Esophagus (tissue), 2 donors: ENCODE results near the gene GAPVD1. TPM values are rescaled to one million over a fixed set of nuclear protein-coding genes. Genes with fewer than 3 reads are reported as not detected.
"Not testable (repeated sequence)": the region's sequence is repeated elsewhere in the genome, so short reads cannot be mapped to it uniquely, and the experiment has no call there.

Source experiments
- H3K27ac ChIP-seq, 2 donors: one replicate each; pipeline ENCODE4 v1.5.1; 2013; ENCODE audit warnings: low read depth in 2 of 2, mild to moderate bottlenecking in 2 of 2, inconsistent platforms in 1 of 2, low read length in 1 of 2, moderate library complexity in 1 of 2
- H3K27me3 ChIP-seq, 2 donors: one replicate each; pipeline ENCODE4 v1.6.1; 2013; ENCODE audit warnings: low read length in 2 of 2, control low read depth in 1 of 2, mild to moderate bottlenecking in 1 of 2; ENCODE audit not compliant: insufficient read depth in 2 of 2, control insufficient read depth in 1 of 2
- H3K36me3 ChIP-seq, 2 donors: one replicate each; pipeline ENCODE4 v1.6.1; 2013; ENCODE audit warnings: low read length in 1 of 2; ENCODE audit not compliant: control insufficient read depth in 2 of 2, insufficient read depth in 2 of 2
- H3K4me1 ChIP-seq, 2 donors: one replicate each; pipeline ENCODE4 v1.6.1; 2013; ENCODE audit warnings: low read length in 1 of 2; ENCODE audit not compliant: control insufficient read depth in 2 of 2, insufficient read depth in 2 of 2
- H3K4me3 ChIP-seq, 2 donors: one replicate each; pipeline ENCODE4 v1.5.1; 2013; ENCODE audit warnings: low read length in 2 of 2, mild to moderate bottlenecking in 2 of 2, low read depth in 1 of 2, moderate library complexity in 1 of 2
- H3K9me3 ChIP-seq, 2 donors: one replicate each; pipeline ENCODE4 v1.6.1; 2013; ENCODE audit warnings: mild to moderate bottlenecking in 2 of 2, low read depth in 1 of 2, low read length in 1 of 2, moderate library complexity in 1 of 2; ENCODE audit not compliant: control insufficient read depth in 2 of 2, insufficient read depth in 1 of 2
- WGBS, 2 donors: extraction: QIAGEN DNeasy Blood & Tissue Kit; methylation state at CpG; one replicate each; pipeline ENCODE4 v1.1.7; 2013; 5-methylcytosine and 5-hydroxymethylcytosine counted together
- polyA plus RNA-seq, 2 donors: library from polyadenylated mRNA; stranded (reverse); fragments of 200-250 nt; gene quantifications; one replicate each; pipeline ENCODE4 v1.2.3, GENCODE V29; 2013
- donor health status: healthy with polysubstance abuse.
- donor health status: Bipolar disorder and iron deficiency.

GAPVD1 gene
- polyA plus RNA-seq, 2 donors: 9.9 to 10.9 TPM

DNA sequence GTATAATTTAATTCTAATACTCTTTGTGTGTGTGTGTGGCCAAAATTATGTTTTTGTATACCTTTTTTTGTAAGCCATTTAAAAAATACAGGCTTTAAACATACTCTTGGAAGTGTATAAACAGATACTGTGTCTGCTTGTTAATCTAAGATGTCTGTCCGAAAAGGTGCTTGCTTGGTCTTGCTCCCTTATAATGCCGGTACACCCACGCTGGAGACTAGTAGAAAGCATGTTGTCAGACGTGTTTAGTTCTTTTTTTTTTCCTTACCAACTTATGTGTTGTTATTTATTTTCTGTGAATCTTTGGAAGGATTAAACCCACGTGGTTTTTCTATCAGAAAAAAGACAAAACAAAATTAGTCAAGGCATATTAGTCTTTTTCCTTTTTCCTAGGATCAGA is 9.5 kb downstream of the GAPVD1 start:
- 40 to 57% methylated on average over 5 of the region's 5 CpGs for WGBS, 2 donors
- H3K27ac ChIP-seq: peak overlapping the region in 1 of 2 donors; percentile 20

DNA sequence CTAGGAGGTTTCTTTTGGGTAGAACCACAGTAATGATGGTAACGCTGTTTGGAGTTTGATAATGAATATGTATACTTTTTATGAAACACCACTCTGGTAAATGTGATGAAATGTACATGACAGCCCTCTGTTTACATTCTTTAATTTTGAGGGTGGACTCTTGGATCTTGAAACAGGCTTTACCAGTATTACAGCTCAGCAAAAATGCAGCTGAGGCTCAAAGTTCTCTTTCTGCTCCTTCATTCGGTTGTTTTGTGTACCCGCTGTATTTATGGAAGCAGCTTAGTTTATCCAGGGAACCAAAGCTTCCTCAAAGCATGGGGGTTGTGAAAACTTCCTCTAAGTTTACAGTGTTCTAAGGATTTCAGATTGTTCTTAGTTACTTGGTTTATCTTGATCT is 11.1 kb downstream of the GAPVD1 start:
- Histone ChIP-seq H3K4me3 (no peak overlapping the region), H3K4me1 (no peaks in the 10 kb centered on the region), H3K9me3 (no peaks in the 10 kb centered on the region), H3K27me3 (no peaks in the 10 kb centered on the region), H3K36me3 (no peaks in the 10 kb centered on the region), H3K27ac (peak overlapping the region in 1 of 2 donors; percentile 21)
- 31 to 32% methylated on average over 3 of the region's 3 CpGs for WGBS, 2 donors

More for the DNA sequence above, 9.5 kb downstream of the GAPVD1 start:
- Histone ChIP-seq H3K4me1 (no peaks in the 10 kb centered on the region), H3K9me3 (no peaks in the 10 kb centered on the region), H3K4me3 (no peak overlapping the region), H3K27me3 (no peaks in the 10 kb centered on the region), H3K36me3 (no peaks in the 10 kb centered on the region)

DNA sequence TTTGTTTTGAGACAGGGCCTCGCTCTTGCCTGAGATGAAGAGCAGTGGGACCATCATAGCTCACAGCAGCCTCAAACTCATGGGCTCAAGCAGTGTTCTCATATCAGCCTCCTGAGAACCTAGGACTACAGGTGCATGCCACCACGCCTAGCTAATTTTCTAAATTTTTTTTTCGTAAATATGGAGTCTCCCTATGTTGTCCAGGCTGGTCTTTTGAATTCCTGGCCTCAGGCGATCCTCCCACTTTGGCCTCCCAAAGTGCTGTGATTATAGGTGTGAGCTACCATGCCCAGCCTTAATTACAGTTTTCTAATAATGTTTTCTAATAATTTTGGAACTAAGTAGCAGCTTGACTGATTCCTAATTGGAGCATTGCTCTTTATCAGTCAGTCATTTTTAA is 15.1 kb downstream of the GAPVD1 start:
- 97 to 98% methylated on average over 4 of the region's 4 CpGs for WGBS, 2 donors
- H3K4me3 ChIP-seq: no peak overlapping the region

DNA sequence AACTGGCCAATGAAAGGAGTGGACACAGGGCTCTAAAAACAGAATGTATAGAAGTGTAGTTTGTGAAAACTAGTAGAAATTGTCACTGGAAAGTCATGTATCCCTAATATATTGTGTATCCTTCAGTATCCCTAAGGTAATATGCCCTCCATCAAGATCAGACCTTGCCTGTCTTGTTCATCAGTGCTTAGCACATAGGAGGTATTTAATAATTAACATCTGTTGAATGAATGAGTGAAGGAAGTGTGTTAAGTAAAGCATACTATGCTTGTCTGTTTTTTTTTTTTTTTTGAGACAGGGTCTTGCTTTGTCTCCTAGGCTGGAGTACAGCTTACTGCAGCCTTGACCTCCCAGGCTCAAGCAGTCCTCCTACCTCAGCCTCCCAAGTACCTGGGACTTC is 15.8 kb downstream of the GAPVD1 start:
- H3K27me3 ChIP-seq: no peaks in the 10 kb centered on the region
- no peak overlapping the region for H3K27ac ChIP-seq
- H3K9me3 ChIP-seq: no peaks in the 10 kb centered on the region
- no peaks in the 10 kb centered on the region for H3K4me1 ChIP-seq
- no peaks in the 10 kb centered on the region for H3K36me3 ChIP-seq
- no peak overlapping the region for H3K4me3 ChIP-seq

More for the DNA sequence above, 15.1 kb downstream of the GAPVD1 start:
- Histone ChIP-seq H3K36me3 (no peaks in the 10 kb centered on the region), H3K27ac (no peak overlapping the region), H3K4me1 (no peaks in the 10 kb centered on the region), H3K9me3 (no peaks in the 10 kb centered on the region), H3K27me3 (no peaks in the 10 kb centered on the region)

DNA sequence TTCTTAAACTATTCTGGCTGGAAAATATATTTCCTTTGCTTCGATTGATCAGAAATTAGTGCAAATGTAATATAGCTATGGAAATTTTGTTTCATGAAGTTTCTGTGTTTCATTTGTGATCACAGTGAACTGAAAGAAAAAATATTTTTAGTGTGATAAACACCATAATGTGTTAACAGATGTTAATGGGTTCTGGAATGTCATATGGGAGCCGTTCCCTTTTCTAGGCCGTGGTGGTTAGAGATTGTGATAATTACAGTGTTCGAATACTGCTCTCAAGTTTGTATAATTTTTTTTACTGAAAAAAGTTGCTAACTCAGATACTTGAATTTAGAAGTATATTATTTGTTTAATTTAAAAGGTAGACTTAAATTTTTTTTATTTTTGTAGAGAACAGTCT is 19.3 kb downstream of the GAPVD1 start:
- no peak overlapping the region for H3K27ac ChIP-seq
- no peak overlapping the region for H3K4me3 ChIP-seq
- H3K4me1 ChIP-seq: no peaks in the 10 kb centered on the region
- H3K27me3 ChIP-seq: no peaks in the 10 kb centered on the region
- H3K9me3 ChIP-seq: no peaks in the 10 kb centered on the region
- WGBS, 2 donors: 70 to 72% methylated on average over 4 of the region's 4 CpGs
- no peaks in the 10 kb centered on the region for H3K36me3 ChIP-seq

DNA sequence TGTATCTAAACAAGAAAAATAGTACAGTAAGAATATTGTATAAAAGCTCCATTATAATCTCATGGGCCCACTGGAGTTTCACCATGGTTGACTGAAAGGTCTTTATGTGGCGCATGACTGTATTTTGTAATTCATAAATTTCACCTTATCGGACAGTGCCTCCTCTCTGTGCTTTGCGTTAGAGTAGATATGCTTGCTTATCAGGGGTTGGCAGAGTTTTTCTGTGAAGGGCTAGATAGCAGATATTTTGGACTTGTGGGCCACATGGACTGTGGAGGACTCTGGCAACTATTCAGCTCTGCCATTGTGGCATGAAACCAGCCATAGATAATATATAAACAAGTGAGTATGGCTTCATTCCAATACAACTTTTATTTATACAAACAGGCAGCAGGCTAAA is 23.2 kb downstream of the GAPVD1 start:
- Histone ChIP-seq H3K4me1 (no peaks in the 10 kb centered on the region), H3K27ac (no peak overlapping the region), H3K4me3 (no peak overlapping the region), H3K27me3 (no peaks in the 10 kb centered on the region), H3K36me3 (no peaks in the 10 kb centered on the region), H3K9me3 (no peaks in the 10 kb centered on the region)
- WGBS, 2 donors: 88 to 91% methylated on average over 3 of the region's 3 CpGs

DNA sequence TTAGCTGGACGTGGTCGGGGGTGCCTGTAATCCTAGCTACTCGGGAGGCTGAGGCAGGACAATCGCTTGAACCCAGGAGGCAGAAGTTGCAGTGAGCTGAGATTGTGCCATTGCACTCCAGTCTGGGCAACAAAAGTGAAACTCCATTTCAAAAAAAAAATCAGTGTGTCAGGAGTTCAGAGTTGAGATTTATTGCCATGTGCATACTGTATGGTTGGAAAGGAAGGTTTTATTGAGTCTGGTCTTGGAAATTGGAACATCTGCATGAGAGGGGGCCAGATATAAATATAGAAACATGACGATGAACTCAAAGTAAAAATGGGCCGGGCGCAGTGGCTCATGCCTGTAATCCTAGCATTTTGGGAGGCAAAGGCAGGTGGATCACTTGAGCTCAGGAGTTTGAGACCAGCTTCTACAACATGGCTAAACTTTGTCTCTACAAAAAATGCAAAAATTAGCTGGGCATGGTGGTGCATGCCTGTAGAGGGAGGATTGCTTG is 25.4 kb downstream of the GAPVD1 start:
- H3K36me3 ChIP-seq, H3K4me3 ChIP-seq, H3K27ac ChIP-seq, H3K4me1 ChIP-seq, H3K9me3 ChIP-seq, H3K27me3 ChIP-seq: not testable (repeated sequence)
- WGBS, 2 donors: 88 to 93% methylated on average over 7 of the region's 7 CpGs

DNA sequence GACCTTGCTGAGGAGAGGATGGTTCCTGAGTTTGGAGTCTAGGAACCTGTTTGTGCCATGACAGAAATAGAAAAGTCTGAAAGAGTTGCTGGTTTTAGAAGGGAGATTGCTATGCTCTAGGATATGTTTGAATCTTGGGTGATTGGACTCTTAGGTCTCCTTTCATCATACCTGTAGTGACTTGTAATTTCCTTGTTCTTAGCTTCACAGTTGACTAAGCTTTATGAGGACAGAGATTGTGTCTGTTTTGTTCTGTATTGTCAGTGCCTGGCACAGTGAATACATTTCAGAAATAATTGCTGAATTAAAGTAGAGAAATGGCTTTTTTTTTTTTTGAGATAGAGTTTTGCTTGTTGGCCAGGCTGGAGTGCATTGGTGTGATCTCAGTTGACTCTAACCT is 31.5 kb downstream of the GAPVD1 start:
- no peaks in the 10 kb centered on the region for H3K4me1 ChIP-seq
- no peaks in the 10 kb centered on the region for H3K27me3 ChIP-seq
- H3K9me3 ChIP-seq: no peaks in the 10 kb centered on the region
- H3K27ac ChIP-seq: peak overlapping the region in 1 of 2 donors; percentile 72
- H3K4me3 ChIP-seq: no peak overlapping the region
- no peaks in the 10 kb centered on the region for H3K36me3 ChIP-seq

DNA sequence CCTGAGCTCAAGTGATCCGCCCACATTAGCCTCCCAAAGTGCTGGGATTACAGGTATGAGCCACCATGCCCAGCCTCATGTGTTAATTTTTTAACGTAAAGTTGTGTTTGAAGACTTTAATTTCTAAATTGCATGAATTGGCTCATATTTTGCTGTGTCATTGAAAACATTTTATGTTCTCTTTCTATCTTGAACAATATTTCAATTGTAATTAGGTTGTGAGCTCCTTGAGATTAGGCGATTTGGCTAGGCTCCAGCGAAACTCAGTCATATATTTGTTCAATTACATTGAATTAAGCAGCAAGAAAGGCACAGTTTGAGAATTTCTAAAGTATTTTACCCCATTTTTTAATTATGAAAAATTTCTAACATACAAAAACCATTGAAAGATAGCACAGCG is 34.0 kb downstream of the GAPVD1 start:
- no peaks in the 10 kb centered on the region for H3K27me3 ChIP-seq
- no peaks in the 10 kb centered on the region for H3K9me3 ChIP-seq
- H3K27ac ChIP-seq: no peak overlapping the region
- 95 to 97% methylated on average over 5 of the region's 5 CpGs for WGBS, 2 donors
- H3K36me3 ChIP-seq: no peaks in the 10 kb centered on the region
- H3K4me3 ChIP-seq: no peak overlapping the region
- H3K4me1 ChIP-seq: no peaks in the 10 kb centered on the region

DNA sequence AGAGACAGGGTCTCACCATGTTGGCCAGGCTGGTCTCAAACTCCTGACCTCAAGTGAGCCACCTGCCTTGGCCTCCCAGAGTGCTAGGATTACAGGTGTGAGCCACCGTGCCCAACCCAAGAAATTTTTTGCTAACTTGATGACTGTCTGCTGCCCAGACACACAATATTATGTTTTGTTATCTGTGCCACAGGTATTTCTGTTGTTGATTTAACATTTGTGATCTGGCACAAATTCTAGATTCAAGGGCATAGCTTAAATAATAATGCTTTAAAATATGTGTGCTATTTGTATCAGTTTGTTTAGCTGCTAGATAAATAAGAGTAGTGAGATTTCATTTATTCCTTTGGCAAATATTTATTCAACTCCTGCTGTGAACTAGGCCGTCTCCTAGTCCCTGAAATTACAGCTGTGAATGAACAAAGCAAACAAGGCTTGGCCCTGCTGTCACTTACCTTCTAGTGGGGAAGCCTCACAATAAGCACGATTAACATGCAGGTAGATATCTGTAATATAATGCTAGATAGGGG is 35.3 kb downstream of the GAPVD1 start:
- no peak overlapping the region for H3K4me3 ChIP-seq
- no peaks in the 10 kb centered on the region for H3K27me3 ChIP-seq
- no peaks in the 10 kb centered on the region for H3K9me3 ChIP-seq
- no peak overlapping the region for H3K27ac ChIP-seq
- no peaks in the 10 kb centered on the region for H3K4me1 ChIP-seq
- 51 to 52% methylated on average over 3 of the region's 3 CpGs for whole genome bisulfite sequencing, 2 donors
- peaks cover 0 to 2% of the 10 kb centered on the region in 2 donors for H3K36me3 ChIP-seq
